ENCODE measurements around the gene FAM78B. TPM values are rescaled to one million over a fixed set of nuclear protein-coding genes. Genes with fewer than 3 reads are reported as not detected.

FAM78B gene
- total RNA-seq, 1 experiment from 2014 or later: 0.26 TPM

GRCh38 chr1:166053395-166053794 lies 113.4 kb downstream of the FAM78B start:
- no peaks in the 10 kb centered on the region for H3F3A ChIP-seq (ENCODE audit: low read length, unreplicated experiment)
- TF ChIP-seq, protein P1, sequence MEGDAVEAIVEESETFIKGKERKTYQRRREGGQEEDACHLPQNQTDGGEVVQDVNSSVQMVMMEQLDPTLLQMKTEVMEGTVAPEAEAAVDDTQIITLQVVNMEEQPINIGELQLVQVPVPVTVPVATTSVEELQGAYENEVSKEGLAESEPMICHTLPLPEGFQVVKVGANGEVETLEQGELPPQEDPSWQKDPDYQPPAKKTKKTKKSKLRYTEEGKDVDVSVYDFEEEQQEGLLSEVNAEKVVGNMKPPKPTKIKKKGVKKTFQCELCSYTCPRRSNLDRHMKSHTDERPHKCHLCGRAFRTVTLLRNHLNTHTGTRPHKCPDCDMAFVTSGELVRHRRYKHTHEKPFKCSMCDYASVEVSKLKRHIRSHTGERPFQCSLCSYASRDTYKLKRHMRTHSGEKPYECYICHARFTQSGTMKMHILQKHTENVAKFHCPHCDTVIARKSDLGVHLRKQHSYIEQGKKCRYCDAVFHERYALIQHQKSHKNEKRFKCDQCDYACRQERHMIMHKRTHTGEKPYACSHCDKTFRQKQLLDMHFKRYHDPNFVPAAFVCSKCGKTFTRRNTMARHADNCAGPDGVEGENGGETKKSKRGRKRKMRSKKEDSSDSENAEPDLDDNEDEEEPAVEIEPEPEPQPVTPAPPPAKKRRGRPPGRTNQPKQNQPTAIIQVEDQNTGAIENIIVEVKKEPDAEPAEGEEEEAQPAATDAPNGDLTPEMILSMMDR (conservative IDR thresholded peaks at IDR 0.05; ENCODE audit: low read depth, low read length): no peak
- no peak for TF ChIP-seq EZH2 (IDR thresholded peaks at IDR 0.05; ENCODE audit: low read length, unreplicated experiment)
- no peak for TF ChIP-seq EZH2phosphoT487 (IDR thresholded peaks at IDR 0.05; ENCODE audit: borderline replicate concordance, low read length)
- no peak overlapping the region for H3K4me3 ChIP-seq (ENCODE audit: low read length)
- H3K9me2 ChIP-seq (replicated peaks; ENCODE audit: low read length): no peaks in the 10 kb centered on the region
- no peak overlapping the region for H3K4me2 ChIP-seq (ENCODE audit: low read length)
- ATAC-seq (no peak), DNase-seq (no peak)
- H3K9me3 ChIP-seq (ENCODE audit: low read length): no peaks in the 10 kb centered on the region
- BruUV-seq (replicated peaks): no TSS peak
- intact Hi-C loops (cut with micrococcal nuclease): no loop called here
- H3K27ac ChIP-seq (ENCODE audit: low read length): no peak overlapping the region
- H4K20me1 ChIP-seq (ENCODE audit: low read length): no peaks in the 10 kb centered on the region
- H2AFZ ChIP-seq (ENCODE audit: low read length): no peak overlapping the region
- H3K36me3 ChIP-seq (ENCODE audit: low read depth, low read length): no peaks in the 10 kb centered on the region
- no peaks in the 10 kb centered on the region for H3K4me1 ChIP-seq (ENCODE audit: insufficient read depth, low read length)
- H3K79me2 ChIP-seq (ENCODE audit: low read length): no peaks in the 10 kb centered on the region
- H3K27me3 ChIP-seq (ENCODE audit: low read length): peaks cover 25% of the 10 kb centered on the region; the same call in 1 of the 2 replicates
- ChIA-PET POLR2A (ENCODE audit: unreplicated experiment) (no interaction called here), CTCF (no interaction called here)
- no peak overlapping the region for H3K9ac ChIP-seq (ENCODE audit: low read length)

- TF ChIP-seq EZH2phosphoT487 (IDR thresholded peaks at IDR 0.05; ENCODE audit: borderline replicate concordance, low read length): no peak
- TF ChIP-seq, protein P1 (conservative IDR thresholded peaks at IDR 0.05; ENCODE audit: low read depth, low read length): no peak
- TF ChIP-seq EZH2 (IDR thresholded peaks at IDR 0.05; ENCODE audit: low read length, unreplicated experiment): no peak
- POLR2A ChIA-PET (ENCODE audit: unreplicated experiment): no interaction called here
- H3K36me3 ChIP-seq (ENCODE audit: low read depth, low read length): no peaks in the 10 kb centered on the region
- intact Hi-C loops (cut with micrococcal nuclease): no loop called here
- no peak overlapping the region for H3K9ac ChIP-seq (ENCODE audit: low read length)
- H3K4me1 ChIP-seq (ENCODE audit: insufficient read depth, low read length): no peaks in the 10 kb centered on the region
- CTCF ChIA-PET: no interaction called here
- H2AFZ ChIP-seq (ENCODE audit: low read length): no peak overlapping the region
- H3F3A ChIP-seq (ENCODE audit: low read length, unreplicated experiment): no peaks in the 10 kb centered on the region
- ATAC-seq: no peak
- no peak overlapping the region for H3K27ac ChIP-seq (ENCODE audit: low read length)
- H3K9me2 ChIP-seq (replicated peaks; ENCODE audit: low read length): no peaks in the 10 kb centered on the region
- H4K20me1 ChIP-seq (ENCODE audit: low read length): no peaks in the 10 kb centered on the region
- no peak for DNase-seq
- no peak overlapping the region for H3K4me3 ChIP-seq (ENCODE audit: low read length)
- no peak overlapping the region for H3K4me2 ChIP-seq (ENCODE audit: low read length)
- H3K79me2 ChIP-seq (ENCODE audit: low read length): no peaks in the 10 kb centered on the region
- BruUV-seq (replicated peaks): no TSS peak
- H3K27me3 ChIP-seq (ENCODE audit: low read length): peaks cover 16% of the 10 kb centered on the region; the same call in 1 of the 2 replicates
- no peaks in the 10 kb centered on the region for H3K9me3 ChIP-seq (ENCODE audit: low read length)
These were observed 126.4 kb downstream of the FAM78B start for GRCh38 chr1:166040202-166040997.
